SK-N-SH treated with all-trans-retinoic acid at 6 μM for 48 hours (cell line): ENCODE measurements around the gene POU6F2.
"Not testable (repeated sequence)": the region's sequence is repeated elsewhere in the genome, so short reads cannot be mapped to it uniquely, and the experiment has no call there.

ENCODE experiments used
- ATAC-seq: fragments of 200-7000 bp; cut with Tn5 transposase; 3 replicates; pipeline ENCODE4 v1.9.1; 2020; ENCODE audit warnings: mild to moderate bottlenecking, moderate library complexity
- ARNTL ChIP-seq: fragments of 450-650 bp; formaldehyde crosslinking; IDR thresholded peaks from 2 replicates; pipeline ENCODE4 v1.5.0; 2020; ENCODE audit warnings: low read depth, mild to moderate bottlenecking, moderate library complexity, borderline replicate concordance
- BACH2 ChIP-seq: fragments of 250-450 bp; sonication (Bioruptor Pico); IDR thresholded peaks from 2 replicates; pipeline ENCODE4 v1.9.0; 2021; ENCODE audit warnings: mild to moderate bottlenecking, borderline replicate concordance
- CSDC2 ChIP-seq: fragments of 250-450 bp; sonication (Bioruptor Pico); IDR thresholded peaks from 2 replicates; pipeline ENCODE4 v1.5.0; 2020; ENCODE audit warnings: mild to moderate bottlenecking, moderate library complexity
- ESRRG ChIP-seq: fragments of 250-450 bp; sonication (Bioruptor Pico); IDR thresholded peaks from 2 replicates; pipeline ENCODE4 v1.6.1; 2021; ENCODE audit warnings: mild to moderate bottlenecking
- GLIS3 ChIP-seq: fragments of 250-450 bp; sonication (Bioruptor Pico); IDR thresholded peaks from 2 replicates; pipeline ENCODE4 v1.5.0; 2020; ENCODE audit warnings: mild to moderate bottlenecking, moderate library complexity
- ISL1 ChIP-seq: fragments of 250-450 bp; sonication (Bioruptor Pico); IDR thresholded peaks from 2 replicates; pipeline ENCODE4 v2.1.2; 2022; ENCODE audit warnings: mild to moderate bottlenecking, moderate library complexity
- OSR1 ChIP-seq: fragments of 250-450 bp; sonication (Bioruptor Pico); IDR thresholded peaks from 2 replicates; pipeline ENCODE4 v1.8.0; 2022; ENCODE audit warnings: moderate library complexity, mild to moderate bottlenecking, inconsistent platforms
- PPARA ChIP-seq: fragments of 250-450 bp; sonication (Bioruptor Pico); IDR thresholded peaks from 2 replicates; pipeline ENCODE4 v1.5.0; 2020; ENCODE audit warnings: mild to moderate bottlenecking, borderline replicate concordance
- RARB ChIP-seq: fragments of 250-450 bp; sonication (Bioruptor Pico); IDR thresholded peaks from 2 replicates; pipeline ENCODE4 v1.8.0; 2021; ENCODE audit warnings: mild to moderate bottlenecking, moderate library complexity
- TCF4 ChIP-seq: fragments of 250-450 bp; sonication (Bioruptor Pico); IDR thresholded peaks from 2 replicates; pipeline ENCODE4 v1.8.0; 2021; ENCODE audit warnings: mild to moderate bottlenecking, moderate library complexity, borderline replicate concordance
- TOX ChIP-seq: fragments of 250-450 bp; sonication (Bioruptor Pico); IDR thresholded peaks from 2 replicates; pipeline ENCODE4 v1.8.0; 2021; ENCODE audit warnings: mild to moderate bottlenecking, moderate library complexity, borderline replicate concordance
- ZFP3 ChIP-seq: fragments of 250-450 bp; sonication (Bioruptor Pico); IDR thresholded peaks from 2 replicates; pipeline ENCODE4 v1.5.0; 2020; ENCODE audit warnings: mild to moderate bottlenecking, moderate library complexity
- ZFP30 ChIP-seq: fragments of 450-650 bp; formaldehyde crosslinking; IDR thresholded peaks from 2 replicates; pipeline ENCODE4 v1.5.0; 2022; ENCODE audit warnings: mild to moderate bottlenecking, moderate library complexity
- ZNF565 ChIP-seq: fragments of 450-650 bp; formaldehyde crosslinking; conservative IDR thresholded peaks from 2 replicates; pipeline ENCODE4 v1.5.0; 2020; ENCODE audit warnings: low read depth, mild to moderate bottlenecking, moderate library complexity
- ZNF70 ChIP-seq: fragments of 450-650 bp; formaldehyde crosslinking; IDR thresholded peaks from 2 replicates; pipeline ENCODE4 v1.5.0; 2020; ENCODE audit warnings: mild to moderate bottlenecking, moderate library complexity
- ZNF8 ChIP-seq: fragments of 450-650 bp; formaldehyde crosslinking; IDR thresholded peaks from 2 replicates; pipeline ENCODE4 v1.5.0; 2020; ENCODE audit warnings: mild to moderate bottlenecking, moderate library complexity
- TF ChIP-seq, protein P1 (sequence below): fragments of 250-450 bp; sonication (Bioruptor Pico); IDR thresholded peaks from 2 replicates; pipeline ENCODE4 v1.8.0; 2020; ENCODE audit warnings: mild to moderate bottlenecking, moderate library complexity, borderline replicate concordance
- TF ChIP-seq, protein P2 (sequence below): fragments of 250-450 bp; sonication (Bioruptor Pico); IDR thresholded peaks from 2 replicates; pipeline ENCODE4 v1.5.0; 2020; ENCODE audit warnings: mild to moderate bottlenecking, moderate library complexity
- TF ChIP-seq, protein P3 (sequence below): fragments of 250-450 bp; sonication (Bioruptor Pico); IDR thresholded peaks from 2 replicates; pipeline ENCODE4 v1.5.1; 2021; ENCODE audit warnings: mild to moderate bottlenecking, moderate library complexity
- TF ChIP-seq, protein P4 (sequence below): fragments of 250-450 bp; sonication (Bioruptor Pico); IDR thresholded peaks from 2 replicates; pipeline ENCODE4 v1.5.1; 2020; ENCODE audit warnings: low read depth, mild to moderate bottlenecking, moderate library complexity

The POU6F2 gene

DNA sequence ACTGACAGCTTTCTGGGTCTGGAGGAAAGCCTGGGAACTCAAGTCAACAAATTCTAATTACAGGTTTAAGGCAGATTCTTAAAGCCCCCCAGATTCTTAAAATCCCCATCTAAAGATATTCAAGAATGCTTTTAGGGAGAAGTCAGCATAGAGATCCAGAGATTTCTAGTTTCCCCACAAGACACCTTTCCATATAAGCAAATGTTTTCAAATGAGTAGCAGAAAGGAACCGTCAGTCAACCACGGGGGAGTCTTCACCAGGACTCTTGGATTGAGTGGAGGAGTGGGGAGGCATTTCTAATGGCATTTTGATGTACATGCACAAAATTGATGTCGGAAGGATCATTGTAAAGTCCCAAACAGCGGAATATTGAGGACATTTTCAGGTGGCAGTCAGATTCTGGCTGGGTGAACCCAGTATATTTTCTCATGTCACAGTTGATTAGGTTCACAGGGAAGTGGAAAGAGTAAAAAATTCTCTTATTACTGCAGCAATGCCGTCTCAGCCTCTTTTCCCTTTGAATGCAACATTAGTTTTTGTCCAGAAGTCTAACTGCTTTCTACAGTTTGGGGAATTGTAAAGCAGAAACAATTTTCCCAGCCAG, 396.8 kb downstream of the POU6F2 start (continued):
- TF ChIP-seq, protein P1, sequence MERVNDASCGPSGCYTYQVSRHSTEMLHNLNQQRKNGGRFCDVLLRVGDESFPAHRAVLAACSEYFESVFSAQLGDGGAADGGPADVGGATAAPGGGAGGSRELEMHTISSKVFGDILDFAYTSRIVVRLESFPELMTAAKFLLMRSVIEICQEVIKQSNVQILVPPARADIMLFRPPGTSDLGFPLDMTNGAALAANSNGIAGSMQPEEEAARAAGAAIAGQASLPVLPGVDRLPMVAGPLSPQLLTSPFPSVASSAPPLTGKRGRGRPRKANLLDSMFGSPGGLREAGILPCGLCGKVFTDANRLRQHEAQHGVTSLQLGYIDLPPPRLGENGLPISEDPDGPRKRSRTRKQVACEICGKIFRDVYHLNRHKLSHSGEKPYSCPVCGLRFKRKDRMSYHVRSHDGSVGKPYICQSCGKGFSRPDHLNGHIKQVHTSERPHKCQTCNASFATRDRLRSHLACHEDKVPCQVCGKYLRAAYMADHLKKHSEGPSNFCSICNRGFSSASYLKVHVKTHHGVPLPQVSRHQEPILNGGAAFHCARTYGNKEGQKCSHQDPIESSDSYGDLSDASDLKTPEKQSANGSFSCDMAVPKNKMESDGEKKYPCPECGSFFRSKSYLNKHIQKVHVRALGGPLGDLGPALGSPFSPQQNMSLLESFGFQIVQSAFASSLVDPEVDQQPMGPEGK (CRISPR knock-in tag): no peak
- TF ChIP-seq CSDC2 (CRISPR knock-in tag) (no peak), ZFP3 (no peak)

DNA sequence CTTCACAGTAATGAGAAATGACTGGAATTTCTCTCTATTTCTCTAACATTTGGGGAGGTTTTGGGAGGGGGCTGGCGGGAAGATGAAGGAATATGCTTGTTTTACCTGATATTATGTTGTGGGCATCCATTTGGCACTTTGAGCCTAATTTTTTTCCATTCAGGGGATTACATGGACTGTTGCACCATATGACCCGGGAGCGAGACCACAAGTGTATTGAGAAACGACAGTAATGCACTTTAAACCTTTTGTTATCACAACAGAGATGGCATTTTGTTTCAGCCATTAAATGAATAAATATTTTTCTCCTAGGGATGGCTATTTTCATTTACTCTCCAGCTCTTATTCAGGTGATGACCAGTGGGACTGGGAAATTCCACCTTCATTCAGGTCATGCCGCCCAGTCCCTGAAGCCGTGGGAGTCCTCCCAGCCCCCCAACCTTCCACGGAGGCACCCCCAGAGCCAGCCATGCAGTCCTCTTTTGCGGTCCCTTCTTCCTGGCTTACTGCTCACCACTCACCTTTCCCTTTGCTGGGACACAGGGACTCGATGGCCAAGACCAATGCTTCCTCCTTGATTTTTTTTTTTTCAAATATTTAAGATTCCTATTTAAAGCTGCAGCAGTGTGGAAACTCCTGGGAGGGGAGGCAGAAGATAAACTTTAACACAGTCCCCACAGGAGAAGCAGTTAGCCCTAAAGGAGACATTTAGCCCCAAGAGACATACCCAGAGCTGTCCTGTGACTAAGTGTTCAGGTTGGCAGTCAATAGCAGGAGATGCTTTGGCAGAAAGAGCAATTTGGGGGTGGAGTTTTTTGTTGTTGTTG, 397.6 kb downstream of the POU6F2 start:
- no peak for TF ChIP-seq CSDC2 (CRISPR knock-in tag)
- TF ChIP-seq PPARA (CRISPR knock-in tag): no peak
- TF ChIP-seq TOX (CRISPR knock-in tag): no peak
- no peak for TF ChIP-seq ARNTL
- TF ChIP-seq, protein P2, sequence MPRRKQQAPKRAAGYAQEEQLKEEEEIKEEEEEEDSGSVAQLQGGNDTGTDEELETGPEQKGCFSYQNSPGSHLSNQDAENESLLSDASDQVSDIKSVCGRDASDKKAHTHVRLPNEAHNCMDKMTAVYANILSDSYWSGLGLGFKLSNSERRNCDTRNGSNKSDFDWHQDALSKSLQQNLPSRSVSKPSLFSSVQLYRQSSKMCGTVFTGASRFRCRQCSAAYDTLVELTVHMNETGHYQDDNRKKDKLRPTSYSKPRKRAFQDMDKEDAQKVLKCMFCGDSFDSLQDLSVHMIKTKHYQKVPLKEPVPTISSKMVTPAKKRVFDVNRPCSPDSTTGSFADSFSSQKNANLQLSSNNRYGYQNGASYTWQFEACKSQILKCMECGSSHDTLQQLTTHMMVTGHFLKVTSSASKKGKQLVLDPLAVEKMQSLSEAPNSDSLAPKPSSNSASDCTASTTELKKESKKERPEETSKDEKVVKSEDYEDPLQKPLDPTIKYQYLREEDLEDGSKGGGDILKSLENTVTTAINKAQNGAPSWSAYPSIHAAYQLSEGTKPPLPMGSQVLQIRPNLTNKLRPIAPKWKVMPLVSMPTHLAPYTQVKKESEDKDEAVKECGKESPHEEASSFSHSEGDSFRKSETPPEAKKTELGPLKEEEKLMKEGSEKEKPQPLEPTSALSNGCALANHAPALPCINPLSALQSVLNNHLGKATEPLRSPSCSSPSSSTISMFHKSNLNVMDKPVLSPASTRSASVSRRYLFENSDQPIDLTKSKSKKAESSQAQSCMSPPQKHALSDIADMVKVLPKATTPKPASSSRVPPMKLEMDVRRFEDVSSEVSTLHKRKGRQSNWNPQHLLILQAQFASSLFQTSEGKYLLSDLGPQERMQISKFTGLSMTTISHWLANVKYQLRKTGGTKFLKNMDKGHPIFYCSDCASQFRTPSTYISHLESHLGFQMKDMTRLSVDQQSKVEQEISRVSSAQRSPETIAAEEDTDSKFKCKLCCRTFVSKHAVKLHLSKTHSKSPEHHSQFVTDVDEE (CRISPR knock-in tag): no peak
- no peak for TF ChIP-seq OSR1
- TF ChIP-seq ZNF565: no peak
- TF ChIP-seq ZFP30 (CRISPR knock-in tag): no peak
- no peak for TF ChIP-seq ISL1 (CRISPR knock-in tag)
- TF ChIP-seq ESRRG (CRISPR knock-in tag): no peak
- TF ChIP-seq, protein P1 (CRISPR knock-in tag): no peak
- no peak for TF ChIP-seq ZNF70 (CRISPR knock-in tag)
- no peak for TF ChIP-seq GLIS3 (CRISPR knock-in tag)
- TF ChIP-seq ZNF8 (CRISPR knock-in tag): no peak
- TF ChIP-seq BACH2: no peak
- TF ChIP-seq, protein P3, sequence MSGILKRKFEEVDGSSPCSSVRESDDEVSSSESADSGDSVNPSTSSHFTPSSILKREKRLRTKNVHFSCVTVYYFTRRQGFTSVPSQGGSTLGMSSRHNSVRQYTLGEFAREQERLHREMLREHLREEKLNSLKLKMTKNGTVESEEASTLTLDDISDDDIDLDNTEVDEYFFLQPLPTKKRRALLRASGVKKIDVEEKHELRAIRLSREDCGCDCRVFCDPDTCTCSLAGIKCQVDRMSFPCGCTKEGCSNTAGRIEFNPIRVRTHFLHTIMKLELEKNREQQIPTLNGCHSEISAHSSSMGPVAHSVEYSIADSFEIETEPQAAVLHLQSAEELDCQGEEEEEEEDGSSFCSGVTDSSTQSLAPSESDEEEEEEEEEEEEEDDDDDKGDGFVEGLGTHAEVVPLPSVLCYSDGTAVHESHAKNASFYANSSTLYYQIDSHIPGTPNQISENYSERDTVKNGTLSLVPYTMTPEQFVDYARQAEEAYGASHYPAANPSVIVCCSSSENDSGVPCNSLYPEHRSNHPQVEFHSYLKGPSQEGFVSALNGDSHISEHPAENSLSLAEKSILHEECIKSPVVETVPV (CRISPR knock-in tag): no peak
- TF ChIP-seq, protein P4, sequence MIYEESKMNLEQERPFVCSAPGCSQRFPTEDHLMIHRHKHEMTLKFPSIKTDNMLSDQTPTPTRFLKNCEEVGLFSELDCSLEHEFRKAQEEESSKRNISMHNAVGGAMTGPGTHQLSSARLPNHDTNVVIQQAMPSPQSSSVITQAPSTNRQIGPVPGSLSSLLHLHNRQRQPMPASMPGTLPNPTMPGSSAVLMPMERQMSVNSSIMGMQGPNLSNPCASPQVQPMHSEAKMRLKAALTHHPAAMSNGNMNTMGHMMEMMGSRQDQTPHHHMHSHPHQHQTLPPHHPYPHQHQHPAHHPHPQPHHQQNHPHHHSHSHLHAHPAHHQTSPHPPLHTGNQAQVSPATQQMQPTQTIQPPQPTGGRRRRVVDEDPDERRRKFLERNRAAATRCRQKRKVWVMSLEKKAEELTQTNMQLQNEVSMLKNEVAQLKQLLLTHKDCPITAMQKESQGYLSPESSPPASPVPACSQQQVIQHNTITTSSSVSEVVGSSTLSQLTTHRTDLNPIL (CRISPR knock-in tag): no peak
- no peak for TF ChIP-seq TCF4 (CRISPR knock-in tag)
- no peak for TF ChIP-seq RARB (CRISPR knock-in tag)
- TF ChIP-seq ZFP3: no peak
- ATAC-seq: no peak

DNA sequence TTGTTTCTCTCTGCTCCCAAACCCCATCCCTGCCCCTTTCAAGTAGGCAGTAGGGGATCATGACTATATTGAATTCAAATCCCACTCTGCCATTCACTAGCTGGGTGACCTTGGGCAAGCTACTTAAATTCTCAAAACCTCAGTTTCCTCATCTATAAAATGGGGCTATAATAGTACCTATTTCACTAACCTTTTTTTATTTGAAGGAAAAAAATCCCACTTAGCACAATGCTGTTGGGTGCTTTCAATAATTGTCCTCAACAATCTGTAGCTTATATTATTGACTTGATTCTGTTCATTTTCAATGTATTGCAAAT, 398.1 kb downstream of the POU6F2 start:
- TF ChIP-seq ZNF8 (CRISPR knock-in tag): no peak
- TF ChIP-seq ARNTL: no peak
- TF ChIP-seq ISL1 (CRISPR knock-in tag): no peak
- no peak for TF ChIP-seq ZFP3
- no peak for TF ChIP-seq BACH2
- TF ChIP-seq TCF4 (CRISPR knock-in tag): no peak
- TF ChIP-seq, protein P2 (CRISPR knock-in tag): no peak
- TF ChIP-seq, protein P4 (CRISPR knock-in tag): no peak
- TF ChIP-seq GLIS3 (CRISPR knock-in tag): no peak
- ATAC-seq: no peak

DNA sequence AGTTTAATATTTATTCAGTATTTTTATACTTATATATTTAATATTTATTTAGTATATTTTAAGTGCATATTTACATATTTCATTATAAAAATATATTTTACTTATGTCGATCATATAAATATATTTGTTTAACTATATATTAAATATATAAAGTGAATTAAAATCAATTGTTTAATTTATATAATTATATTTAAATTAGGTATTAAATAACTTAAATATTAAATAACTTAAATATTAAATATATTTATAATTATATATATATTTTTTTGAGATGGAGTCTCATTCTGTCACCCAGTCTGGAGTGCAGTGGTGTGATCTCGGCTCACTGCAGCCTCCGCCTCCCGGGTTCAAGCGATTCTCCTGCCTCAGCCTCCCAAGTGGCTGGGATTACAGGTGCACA, 399.2 kb downstream of the POU6F2 start:
- not testable (repeated sequence) for ATAC-seq
